Stomach smooth muscle (tissue), 2 donors: ENCODE results near the gene FTSJ1.

Experiments
- H3K27ac ChIP-seq: one replicate; pipeline ENCODE4 v1.7.0; 2013; ENCODE audit warnings: mild to moderate bottlenecking, low read length, inconsistent platforms
- H3K27me3 ChIP-seq, 2 donors: one replicate each; pipeline ENCODE4 v1.7.0; 2013; ENCODE audit warnings: low read length in 2 of 2; ENCODE audit not compliant: insufficient read depth in 2 of 2, control insufficient read depth in 1 of 2
- H3K36me3 ChIP-seq, 2 donors: one replicate each; pipeline ENCODE4 v1.7.0; 2013; ENCODE audit warnings: low read length in 2 of 2; ENCODE audit not compliant: control insufficient read depth in 2 of 2, insufficient read depth in 2 of 2
- H3K4me1 ChIP-seq: one replicate; pipeline ENCODE4 v1.7.0; 2013; ENCODE audit warnings: low read length; ENCODE audit not compliant: control insufficient read depth, insufficient read depth
- H3K4me3 ChIP-seq, 2 donors: one replicate each; pipeline ENCODE4 v1.7.0; 2013; ENCODE audit warnings: low read length in 2 of 2
- H3K9ac ChIP-seq, 2 donors: one replicate each; pipeline ENCODE4 v1.7.0; 2013; ENCODE audit warnings: low read length in 2 of 2, mild to moderate bottlenecking in 1 of 2
- H3K9me3 ChIP-seq, 2 donors: one replicate each; pipeline ENCODE4 v1.7.0; 2013; ENCODE audit warnings: low read length in 2 of 2; ENCODE audit not compliant: control insufficient read depth in 2 of 2
- donor health status: healthy.
- donor health status: Pancreatic carcinoma.

Gene FTSJ1

DNA sequence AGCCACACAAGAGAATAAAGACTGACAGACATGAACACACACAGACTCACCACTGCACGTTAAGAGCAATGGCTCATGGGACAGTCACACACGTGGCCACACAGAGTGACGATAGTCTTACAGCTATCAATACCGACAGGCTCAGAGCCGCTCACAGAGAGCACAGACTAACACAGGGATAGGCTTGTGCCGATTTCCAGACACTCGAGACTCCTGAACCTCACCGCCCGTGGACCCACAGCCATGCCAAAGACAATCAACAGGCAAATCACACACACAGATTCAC, 5.2 kb upstream of the FTSJ1 start:
- Histone ChIP-seq H3K36me3 (no peaks in the 10 kb centered on the region), H3K9me3 (no peaks in the 10 kb centered on the region), H3K4me3 (no peak overlapping the region), H3K4me1 (no peaks in the 10 kb centered on the region), H3K9ac (no peak overlapping the region), H3K27me3 (peaks cover 0 to 10% of the 10 kb centered on the region in 2 donors), H3K27ac (no peak overlapping the region)

DNA sequence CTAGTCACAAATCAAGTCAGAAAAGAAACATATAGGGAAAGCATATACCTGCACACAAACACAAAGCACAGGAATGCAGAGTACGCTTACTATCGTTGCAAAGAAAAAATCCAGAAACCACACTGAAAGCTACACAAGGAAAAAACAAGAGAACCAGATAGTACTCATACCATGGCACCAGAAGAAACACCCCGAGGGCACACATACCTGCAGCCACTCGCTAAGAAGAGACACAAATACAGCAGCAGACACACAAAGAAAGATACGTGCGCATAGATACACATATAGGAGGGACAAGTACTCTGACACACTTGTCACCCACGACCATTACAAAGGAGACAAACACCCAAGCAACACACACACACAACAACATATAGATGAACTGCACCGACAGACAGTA, 4.5 kb upstream of the FTSJ1 start:
- Histone ChIP-seq H3K27ac (no peak overlapping the region), H3K4me3 (no peak overlapping the region), H3K9ac (no peak overlapping the region), H3K9me3 (no peaks in the 10 kb centered on the region), H3K4me1 (peaks cover 3% of the 10 kb centered on the region), H3K36me3 (no peaks in the 10 kb centered on the region), H3K27me3 (peaks cover 0 to 9% of the 10 kb centered on the region in 2 donors)

DNA sequence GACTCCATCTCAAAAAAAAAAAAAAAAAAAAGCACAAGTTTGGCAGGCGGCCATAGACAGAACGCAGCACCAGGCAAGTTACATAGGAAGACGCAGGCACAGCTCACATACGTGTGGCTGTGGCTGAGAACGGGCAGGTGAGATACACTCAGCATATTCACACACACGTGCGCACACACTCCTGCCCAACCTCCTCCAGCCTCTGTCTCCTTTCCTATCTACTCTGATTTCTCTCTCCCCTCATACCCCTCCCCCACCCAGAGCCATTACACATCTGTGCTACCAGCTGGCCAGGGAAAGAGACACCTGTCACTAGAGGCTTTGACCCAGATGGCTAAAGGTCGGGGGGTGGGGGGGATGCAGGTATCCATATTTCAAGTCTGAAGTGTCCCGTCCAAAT, 3.8 kb upstream of the FTSJ1 start:
- peaks cover 0 to 9% of the 10 kb centered on the region in 2 donors for H3K27me3 ChIP-seq
- H3K4me3 ChIP-seq = no peak overlapping the region
- H3K36me3 ChIP-seq = no peaks in the 10 kb centered on the region
- H3K9me3 ChIP-seq = no peaks in the 10 kb centered on the region
- H3K4me1 ChIP-seq = peaks cover 6% of the 10 kb centered on the region
- H3K27ac ChIP-seq = no peak overlapping the region
- no peak overlapping the region for H3K9ac ChIP-seq

DNA sequence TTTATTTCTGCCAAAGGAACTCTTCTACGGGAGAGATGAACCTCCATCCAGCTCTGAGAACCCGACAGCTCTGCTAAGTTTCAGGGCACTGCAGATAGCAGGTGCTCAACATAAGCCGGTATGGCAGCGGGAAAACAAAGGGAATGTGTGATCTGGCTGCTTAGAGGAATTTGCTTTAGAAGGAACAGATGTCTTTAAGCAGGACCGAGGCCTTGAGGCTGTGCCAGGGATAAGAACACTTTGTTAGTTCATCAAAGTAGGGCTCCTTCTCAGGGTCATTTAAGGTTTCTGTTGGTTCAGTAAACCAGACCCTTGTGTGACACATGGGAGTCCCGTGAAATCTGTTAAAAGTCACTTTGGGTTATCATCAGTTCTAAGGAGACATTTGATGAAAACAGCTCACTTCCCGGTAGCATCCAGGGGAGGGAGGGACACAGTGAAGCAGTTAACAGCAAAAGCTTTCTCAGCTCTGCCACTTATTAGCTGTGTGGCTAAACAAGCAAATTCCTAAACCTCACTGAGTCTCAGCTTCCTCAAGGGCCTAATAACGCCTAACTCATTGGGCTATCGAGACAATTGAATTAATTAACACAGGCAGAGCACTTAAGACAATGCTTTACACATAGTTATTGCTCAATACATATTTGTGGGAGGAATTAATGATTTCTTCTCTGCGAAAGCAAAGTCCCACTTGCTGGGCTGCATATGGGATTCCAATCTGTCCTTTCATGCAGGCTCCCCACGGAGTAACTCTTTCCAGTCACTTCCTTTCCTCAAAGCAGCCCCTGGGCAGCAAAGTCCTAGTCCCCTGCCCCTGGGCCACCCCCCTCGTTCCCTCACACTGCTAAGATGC, 2.9 kb upstream of the FTSJ1 start:
- Histone ChIP-seq H3K27ac (no peak overlapping the region), H3K27me3 (peaks cover 0 to 9% of the 10 kb centered on the region in 2 donors), H3K9ac (no peak overlapping the region), H3K36me3 (no peaks in the 10 kb centered on the region), H3K9me3 (no peaks in the 10 kb centered on the region), H3K4me3 (no peak overlapping the region), H3K4me1 (peaks cover 6% of the 10 kb centered on the region)

DNA sequence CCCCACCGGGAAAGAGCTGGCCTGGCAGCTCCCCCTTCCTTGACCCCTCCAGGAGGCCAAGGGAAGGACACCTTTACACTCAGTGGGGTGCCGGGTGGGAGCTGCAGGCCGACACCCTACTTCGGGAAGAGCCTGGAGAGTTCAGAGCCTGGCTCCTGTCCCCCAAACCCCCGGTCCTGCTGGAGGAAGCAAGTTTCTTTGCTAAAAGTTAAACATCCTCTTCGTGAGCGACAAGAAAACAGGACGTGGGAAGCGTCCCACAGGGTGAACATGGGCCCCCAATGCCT, 2.4 kb upstream of the FTSJ1 start:
- Histone ChIP-seq H3K36me3 (no peaks in the 10 kb centered on the region), H3K9ac (no peak overlapping the region), H3K27ac (no peak overlapping the region), H3K9me3 (no peaks in the 10 kb centered on the region), H3K4me1 (peaks cover 6% of the 10 kb centered on the region), H3K4me3 (no peak overlapping the region), H3K27me3 (peaks cover 0 to 9% of the 10 kb centered on the region in 2 donors)

DNA sequence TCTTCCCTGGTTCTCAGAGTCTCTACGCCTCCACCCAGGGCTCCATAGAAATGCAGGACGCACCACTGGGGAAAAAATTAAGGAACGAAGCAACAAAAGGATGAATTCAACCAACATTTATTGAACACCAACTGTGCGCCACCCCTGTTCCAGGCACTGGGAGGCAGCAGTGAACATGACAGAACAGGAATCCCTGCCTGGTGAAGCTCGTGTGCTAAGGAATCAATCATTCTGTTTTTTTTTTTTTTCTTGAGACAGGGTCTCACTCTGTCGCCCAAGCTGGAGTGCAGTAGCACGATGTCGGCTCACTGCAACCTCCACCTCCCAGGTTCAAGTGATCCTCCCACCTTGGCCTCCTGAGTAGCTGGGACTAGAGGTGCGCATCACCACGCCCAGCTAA, 1.9 kb upstream of the FTSJ1 start:
- Histone ChIP-seq H3K4me3 (no peak overlapping the region), H3K4me1 (peaks cover 6% of the 10 kb centered on the region), H3K9me3 (no peaks in the 10 kb centered on the region), H3K36me3 (no peaks in the 10 kb centered on the region), H3K27ac (no peak overlapping the region), H3K27me3 (peaks cover 0 to 7% of the 10 kb centered on the region in 2 donors), H3K9ac (no peak overlapping the region)

DNA sequence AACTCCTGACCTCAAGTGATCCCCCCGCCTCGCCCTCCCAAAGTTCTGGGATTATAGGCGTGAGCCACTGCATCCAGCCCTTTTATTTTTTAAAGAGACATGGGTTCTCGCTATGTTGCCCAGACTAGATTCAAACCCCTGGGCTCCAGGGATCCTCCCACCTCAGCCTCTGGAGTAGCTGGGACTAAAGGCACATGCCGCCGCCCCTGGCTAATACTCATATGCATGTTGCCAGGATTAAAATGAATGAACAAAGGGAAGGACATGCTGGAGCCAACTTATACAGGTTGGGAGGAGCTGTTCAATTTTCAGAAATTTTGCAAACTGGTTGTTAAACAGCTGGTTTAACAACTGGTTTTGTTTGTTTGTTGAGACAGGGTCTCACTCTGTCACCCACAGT, 1.4 kb upstream of the FTSJ1 start:
- H3K36me3 ChIP-seq = no peaks in the 10 kb centered on the region
- no peak overlapping the region for H3K9ac ChIP-seq
- no peak overlapping the region for H3K27ac ChIP-seq
- H3K4me3 ChIP-seq = no peak overlapping the region
- no peaks in the 10 kb centered on the region for H3K9me3 ChIP-seq
- H3K4me1 ChIP-seq = peaks cover 6% of the 10 kb centered on the region
- H3K27me3 ChIP-seq = peaks cover 0 to 6% of the 10 kb centered on the region in 2 donors

DNA sequence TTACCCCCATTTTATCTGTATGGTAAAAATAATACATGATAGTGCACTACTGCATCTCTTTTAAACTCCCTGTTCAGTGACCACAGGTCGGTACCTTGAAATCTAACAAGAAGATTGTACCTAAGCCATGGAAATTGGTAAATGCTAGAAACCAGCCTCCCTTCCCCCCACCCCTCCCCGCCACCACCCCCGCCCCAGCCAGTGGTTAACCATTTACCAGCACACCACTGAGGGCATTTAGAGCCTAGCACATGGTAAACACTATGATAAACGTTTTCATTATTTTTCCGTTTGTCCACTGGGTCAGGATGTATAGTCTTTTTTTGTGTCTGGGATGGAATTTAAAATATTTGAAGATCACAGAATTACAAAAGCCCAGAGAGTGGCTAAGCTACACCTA, 703 bp upstream of the FTSJ1 start:
- Histone ChIP-seq H3K36me3 (no peaks in the 10 kb centered on the region), H3K27me3 (peaks cover 0 to 5% of the 10 kb centered on the region in 2 donors), H3K4me1 (peaks cover 6% of the 10 kb centered on the region), H3K27ac (peak overlapping the region; percentile 73), H3K9me3 (no peaks in the 10 kb centered on the region), H3K9ac (peak overlapping the region; percentile 22 to 71), H3K4me3 (peak overlapping the region; percentile 62 to 83)

DNA sequence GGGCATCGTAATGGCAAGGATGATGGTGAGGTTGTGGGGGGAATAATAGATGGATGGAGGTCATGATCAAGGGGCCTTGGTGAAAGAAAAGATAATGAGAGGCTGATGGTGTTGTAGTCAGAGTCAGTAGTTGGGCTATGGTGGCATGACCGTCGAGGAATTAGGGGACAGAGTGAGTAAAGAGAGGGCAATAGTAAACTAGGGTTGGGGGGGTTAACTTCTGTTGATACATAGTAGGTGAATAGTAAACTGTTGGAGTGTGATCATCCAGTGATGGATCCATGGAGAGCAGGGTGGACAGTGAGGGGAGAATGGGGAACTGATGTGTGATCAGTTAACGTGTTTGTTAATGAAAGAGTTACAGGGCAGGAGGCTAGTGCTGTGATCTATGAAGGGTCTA, 920 bp downstream of the FTSJ1 start:
- H3K9ac ChIP-seq = peak overlapping the region; percentile 71 to 78
- H3K9me3 ChIP-seq = no peaks in the 10 kb centered on the region
- peaks cover 6% of the 10 kb centered on the region for H3K4me1 ChIP-seq
- peaks cover 0 to 3% of the 10 kb centered on the region in 2 donors for H3K27me3 ChIP-seq
- peak overlapping the region; percentile 62 to 83 for H3K4me3 ChIP-seq
- no peak overlapping the region for H3K27ac ChIP-seq
- peaks cover 0 to 4% of the 10 kb centered on the region in 2 donors for H3K36me3 ChIP-seq

DNA sequence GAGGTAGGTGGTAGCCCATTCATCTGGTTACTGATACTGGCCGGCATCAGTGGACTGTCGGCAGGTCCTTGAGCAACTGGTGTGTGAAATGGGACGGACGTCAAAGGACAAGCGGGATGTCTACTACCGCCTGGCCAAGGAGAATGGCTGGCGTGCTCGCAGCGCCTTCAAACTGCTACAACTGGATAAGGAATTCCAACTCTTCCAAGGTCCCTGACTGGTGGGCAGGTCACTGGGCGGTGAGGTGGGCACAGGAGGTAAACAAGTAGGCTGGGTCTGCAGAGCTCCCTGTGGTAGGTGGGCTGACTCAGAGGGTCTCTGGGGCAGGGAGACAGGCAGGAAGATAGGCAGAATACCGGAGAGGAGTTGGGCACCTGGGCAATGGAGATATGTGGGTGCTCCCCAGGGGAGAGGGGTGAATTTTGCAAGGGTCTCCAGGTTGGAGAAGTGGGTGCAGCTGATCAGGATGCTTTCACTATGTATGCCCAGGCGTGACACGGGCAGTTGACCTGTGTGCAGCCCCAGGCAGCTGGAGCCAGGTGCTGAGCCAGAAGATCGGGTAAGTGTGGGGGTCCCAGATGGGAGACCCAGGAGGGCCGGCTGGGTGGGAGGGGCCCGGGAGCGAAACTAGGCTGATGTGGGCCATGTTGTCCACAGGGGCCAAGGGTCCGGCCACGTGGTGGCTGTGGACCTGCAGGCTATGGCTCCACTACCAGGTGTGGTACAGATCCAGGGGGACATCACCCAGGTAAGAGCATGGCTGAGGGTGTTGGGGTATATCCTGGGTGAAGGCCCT, 2.2 kb downstream of the FTSJ1 start:
- H3K9ac ChIP-seq = no peak overlapping the region
- H3K27ac ChIP-seq = no peak overlapping the region
- no peak overlapping the region for H3K4me3 ChIP-seq
- peaks cover 6% of the 10 kb centered on the region for H3K4me1 ChIP-seq
- peaks cover 0 to 3% of the 10 kb centered on the region in 2 donors for H3K27me3 ChIP-seq
- H3K36me3 ChIP-seq = peaks cover 0 to 4% of the 10 kb centered on the region in 2 donors
- H3K9me3 ChIP-seq = no peaks in the 10 kb centered on the region

DNA sequence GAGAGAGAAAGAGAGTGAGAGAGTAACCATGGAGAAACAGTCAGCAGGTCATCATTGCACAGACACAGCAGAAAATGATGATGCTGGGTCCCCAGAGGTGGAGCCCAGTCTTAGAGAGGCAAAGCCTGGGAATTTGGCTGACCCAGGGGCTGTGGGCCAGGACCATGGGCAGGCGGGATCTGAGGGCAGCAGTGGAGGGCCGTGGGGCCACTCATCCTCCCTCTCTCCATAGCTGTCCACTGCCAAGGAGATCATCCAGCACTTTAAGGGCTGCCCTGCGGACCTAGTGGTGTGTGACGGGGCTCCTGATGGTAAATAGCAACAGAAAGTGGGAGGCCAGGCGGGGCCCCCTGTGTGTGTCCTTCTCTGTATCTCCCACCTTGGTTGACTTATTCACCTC, 2.8 kb downstream of the FTSJ1 start:
- peaks cover 0 to 4% of the 10 kb centered on the region in 2 donors for H3K36me3 ChIP-seq
- H3K27ac ChIP-seq = no peak overlapping the region
- H3K9me3 ChIP-seq = no peaks in the 10 kb centered on the region
- peaks cover 0 to 3% of the 10 kb centered on the region in 2 donors for H3K27me3 ChIP-seq
- H3K9ac ChIP-seq = no peak overlapping the region
- H3K4me3 ChIP-seq = no peak overlapping the region
- peaks cover 6% of the 10 kb centered on the region for H3K4me1 ChIP-seq
